Nephron (organoid): ENCODE measurements around the gene VTI1A.

Experiments
- H3K27ac Mint-ChIP-seq, 3 experiments: 2 replicates each; pipeline ENCODE4 v1.8.0; 2020; ENCODE audit warnings: mixed read lengths in 3 of 3, mild to moderate bottlenecking in 2 of 3, moderate library complexity in 1 of 3
- H3K27me3 Mint-ChIP-seq: 2 replicates; pipeline ENCODE4 v1.8.0; 2021; ENCODE audit warnings: low read depth, mild to moderate bottlenecking, moderate library complexity, mixed read lengths
- H3K36me3 Mint-ChIP-seq: 2 replicates; pipeline ENCODE4 v1.8.0; 2020; ENCODE audit warnings: low read depth, mixed read lengths
- H3K4me1 Mint-ChIP-seq: 2 replicates; pipeline ENCODE4 v1.8.0; 2020; ENCODE audit warnings: mixed read lengths
- H3K4me3 Mint-ChIP-seq, 3 experiments: 2 replicates each; pipeline ENCODE4 v1.8.0; 2020; ENCODE audit warnings: mild to moderate bottlenecking in 3 of 3, mixed read lengths in 3 of 3, moderate library complexity in 2 of 3
- H3K9me3 Mint-ChIP-seq: 2 replicates; pipeline ENCODE4 v1.8.0; 2020; ENCODE audit warnings: mixed read lengths
- TF ChIP-seq, protein P1 (sequence below), 3 experiments: fragments of 200-600 bp; sonication (generic); IDR thresholded peaks; one replicate each; pipeline ENCODE4 v1.5.0; 2021; ENCODE audit warnings: antibody characterized with exemption in 3 of 3; ENCODE audit not compliant: unreplicated experiment in 3 of 3

Gene VTI1A

DNA sequence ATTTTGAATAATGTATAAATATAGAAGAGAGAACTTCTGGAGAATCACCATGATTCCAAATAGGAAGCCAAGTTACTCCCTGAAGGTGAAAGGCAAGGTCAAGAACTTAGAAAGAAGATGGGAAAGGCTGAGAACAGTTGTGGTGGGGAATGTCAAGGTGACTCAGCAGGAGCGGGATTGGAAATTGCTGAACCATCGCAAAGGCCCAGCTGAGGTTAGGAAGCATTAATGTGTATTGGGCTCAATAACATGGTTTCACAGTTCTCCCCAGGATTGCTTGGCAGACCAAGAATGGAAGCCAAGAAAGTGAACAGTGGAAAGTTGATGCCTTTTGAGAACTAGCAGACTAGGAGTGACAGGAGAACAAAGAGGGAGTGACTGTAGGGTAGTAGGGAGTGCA is 133.3 kb downstream of the VTI1A start:
- no peaks in the 10 kb centered on the region for H3K9me3 Mint-ChIP-seq
- no peaks in the 10 kb centered on the region for H3K4me1 Mint-ChIP-seq
- no peak overlapping the region for H3K27ac Mint-ChIP-seq
- TF ChIP-seq, protein P1, sequence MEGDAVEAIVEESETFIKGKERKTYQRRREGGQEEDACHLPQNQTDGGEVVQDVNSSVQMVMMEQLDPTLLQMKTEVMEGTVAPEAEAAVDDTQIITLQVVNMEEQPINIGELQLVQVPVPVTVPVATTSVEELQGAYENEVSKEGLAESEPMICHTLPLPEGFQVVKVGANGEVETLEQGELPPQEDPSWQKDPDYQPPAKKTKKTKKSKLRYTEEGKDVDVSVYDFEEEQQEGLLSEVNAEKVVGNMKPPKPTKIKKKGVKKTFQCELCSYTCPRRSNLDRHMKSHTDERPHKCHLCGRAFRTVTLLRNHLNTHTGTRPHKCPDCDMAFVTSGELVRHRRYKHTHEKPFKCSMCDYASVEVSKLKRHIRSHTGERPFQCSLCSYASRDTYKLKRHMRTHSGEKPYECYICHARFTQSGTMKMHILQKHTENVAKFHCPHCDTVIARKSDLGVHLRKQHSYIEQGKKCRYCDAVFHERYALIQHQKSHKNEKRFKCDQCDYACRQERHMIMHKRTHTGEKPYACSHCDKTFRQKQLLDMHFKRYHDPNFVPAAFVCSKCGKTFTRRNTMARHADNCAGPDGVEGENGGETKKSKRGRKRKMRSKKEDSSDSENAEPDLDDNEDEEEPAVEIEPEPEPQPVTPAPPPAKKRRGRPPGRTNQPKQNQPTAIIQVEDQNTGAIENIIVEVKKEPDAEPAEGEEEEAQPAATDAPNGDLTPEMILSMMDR (IDR thresholded peaks at IDR 0.05; ENCODE audit: unreplicated experiment in 3 of 3) = no peak
- H3K27me3 Mint-ChIP-seq = no peaks in the 10 kb centered on the region
- H3K4me3 Mint-ChIP-seq = no peak overlapping the region
- H3K36me3 Mint-ChIP-seq = peaks cover 6% of the 10 kb centered on the region

DNA sequence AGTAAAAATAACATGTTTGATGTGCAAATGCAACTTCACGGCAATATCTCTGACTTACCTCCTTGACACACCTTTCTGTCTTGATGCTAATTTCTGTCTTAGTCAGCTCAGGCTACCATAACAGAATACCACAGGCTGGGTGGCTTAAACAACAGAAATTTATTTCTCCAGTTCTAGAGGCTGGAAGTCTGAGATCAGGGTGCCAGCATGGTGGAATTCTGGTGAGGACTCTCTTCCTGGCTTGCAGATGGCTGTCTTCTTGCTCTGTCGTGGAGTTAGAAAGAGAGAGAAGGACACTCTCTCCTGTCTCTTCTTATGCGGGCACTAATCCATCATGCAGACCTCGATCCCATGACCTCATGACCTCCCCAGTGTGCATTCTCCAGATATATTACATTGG is 134.9 kb downstream of the VTI1A start:
- Mint-ChIP-seq H3K9me3 (no peaks in the 10 kb centered on the region), H3K27me3 (no peaks in the 10 kb centered on the region), H3K4me3 (no peak overlapping the region), H3K36me3 (peaks cover 6% of the 10 kb centered on the region), H3K4me1 (no peaks in the 10 kb centered on the region), H3K27ac (no peak overlapping the region)
- TF ChIP-seq, protein P1 (IDR thresholded peaks at IDR 0.05; ENCODE audit: unreplicated experiment in 3 of 3) = no peak

DNA sequence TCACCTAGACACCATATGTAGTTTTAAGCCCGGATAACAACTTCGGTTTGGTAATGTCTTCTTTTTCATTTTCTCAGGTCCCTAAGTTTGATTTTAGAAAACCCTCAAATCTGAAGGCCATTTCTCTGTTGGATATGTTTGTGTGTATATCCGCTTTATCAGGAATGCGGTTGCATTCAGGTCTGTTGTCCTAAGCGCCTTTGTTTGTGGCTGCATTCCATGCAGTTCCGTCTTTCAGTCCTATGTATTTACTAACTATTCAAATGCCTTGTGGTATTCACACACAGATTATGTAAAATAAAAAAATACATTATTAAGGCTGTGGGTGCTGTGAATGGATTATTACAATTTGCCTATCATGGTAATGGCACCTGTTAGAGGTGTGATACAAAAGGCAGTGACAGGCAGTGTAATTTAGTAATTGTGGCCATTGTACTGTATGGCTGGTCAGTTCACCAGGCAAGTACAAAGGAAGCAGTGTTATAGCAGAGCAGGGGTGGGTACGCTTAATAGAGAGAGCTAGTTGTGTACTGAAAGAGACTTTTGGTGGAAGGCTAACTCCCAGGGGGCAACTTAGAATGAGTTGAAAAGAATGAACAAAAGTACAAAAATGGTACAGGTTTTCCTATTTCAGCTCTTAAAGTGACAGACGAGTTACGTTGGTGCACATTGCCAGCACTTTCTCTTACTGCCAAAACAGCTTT is 136.4 kb downstream of the VTI1A start:
- TF ChIP-seq, protein P1 (IDR thresholded peaks at IDR 0.05; ENCODE audit: unreplicated experiment in 3 of 3) = no peak
- H3K4me1 Mint-ChIP-seq = peaks cover 10% of the 10 kb centered on the region
- no peak overlapping the region for H3K4me3 Mint-ChIP-seq
- H3K36me3 Mint-ChIP-seq = peaks cover 6% of the 10 kb centered on the region
- H3K27me3 Mint-ChIP-seq = no peaks in the 10 kb centered on the region
- no peak overlapping the region for H3K27ac Mint-ChIP-seq
- no peaks in the 10 kb centered on the region for H3K9me3 Mint-ChIP-seq

DNA sequence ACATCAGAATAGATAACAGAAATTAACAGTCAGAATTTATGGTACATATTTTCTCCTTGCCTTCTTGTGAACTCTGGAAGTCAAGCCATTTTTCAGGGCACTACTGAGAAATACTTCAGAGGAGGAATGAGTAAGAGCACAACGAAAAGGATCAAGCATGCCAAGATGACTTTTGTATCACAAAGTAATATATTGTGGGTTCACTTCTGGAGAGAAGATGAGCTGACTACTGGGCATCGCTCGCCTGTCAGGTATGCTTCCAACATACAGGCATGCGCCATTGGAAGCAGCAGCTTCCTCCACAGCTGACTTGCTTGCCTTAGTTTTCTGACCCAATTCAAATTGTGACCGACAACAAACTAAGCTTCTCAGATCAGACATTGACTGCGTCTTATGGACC is 137.3 kb downstream of the VTI1A start:
- no peak overlapping the region for H3K27ac Mint-ChIP-seq
- no peaks in the 10 kb centered on the region for H3K27me3 Mint-ChIP-seq
- H3K4me3 Mint-ChIP-seq = no peak overlapping the region
- peaks cover 6% of the 10 kb centered on the region for H3K36me3 Mint-ChIP-seq
- no peaks in the 10 kb centered on the region for H3K9me3 Mint-ChIP-seq
- TF ChIP-seq, protein P1 (IDR thresholded peaks at IDR 0.05; ENCODE audit: unreplicated experiment in 3 of 3) = no peak
- peaks cover 10% of the 10 kb centered on the region for H3K4me1 Mint-ChIP-seq

DNA sequence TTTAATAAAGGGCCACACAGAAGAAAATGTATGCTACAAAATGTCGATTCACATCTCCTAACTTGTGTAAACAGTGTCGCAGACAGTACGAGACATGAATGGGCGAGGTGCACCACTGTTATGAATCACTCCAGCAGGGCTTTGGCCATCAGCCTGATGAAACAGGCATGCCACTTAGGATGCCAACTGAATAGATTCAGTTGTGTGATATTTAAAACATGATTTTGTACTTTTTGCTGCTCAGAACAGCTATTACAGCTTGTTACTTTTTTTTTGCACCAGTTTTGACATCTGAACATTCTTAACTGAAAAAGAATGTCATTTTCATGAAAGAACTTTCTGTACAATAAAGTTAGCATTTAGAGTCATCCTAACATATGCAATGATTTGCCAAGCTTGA is 138.1 kb downstream of the VTI1A start:
- TF ChIP-seq, protein P1 (IDR thresholded peaks at IDR 0.05; ENCODE audit: unreplicated experiment in 3 of 3) = no peak
- Mint-ChIP-seq H3K36me3 (peaks cover 5% of the 10 kb centered on the region), H3K4me3 (no peak overlapping the region), H3K27me3 (no peaks in the 10 kb centered on the region), H3K9me3 (no peaks in the 10 kb centered on the region), H3K4me1 (peaks cover 10% of the 10 kb centered on the region), H3K27ac (no peak overlapping the region)

DNA sequence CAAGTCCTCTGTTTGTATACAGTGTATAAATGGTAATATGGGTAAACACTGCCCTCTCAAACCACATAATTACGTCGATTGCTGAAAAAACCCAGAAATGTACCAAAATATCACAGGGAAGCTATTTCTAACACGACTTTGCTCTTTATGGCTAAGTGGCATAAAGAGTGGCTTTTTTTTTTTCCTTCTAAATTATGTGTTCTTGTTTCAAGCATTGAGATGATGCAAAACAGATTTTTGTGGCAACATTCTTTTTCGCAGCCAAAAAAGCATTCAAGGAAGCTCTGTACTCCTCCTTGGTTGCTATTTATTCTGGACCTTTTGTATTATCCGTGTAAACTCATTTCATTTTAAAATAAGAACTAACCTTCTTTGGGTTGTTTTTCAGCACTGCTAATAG is 138.9 kb downstream of the VTI1A start:
- H3K9me3 Mint-ChIP-seq = no peaks in the 10 kb centered on the region
- no peak overlapping the region for H3K27ac Mint-ChIP-seq
- H3K4me1 Mint-ChIP-seq = peaks cover 10% of the 10 kb centered on the region
- H3K27me3 Mint-ChIP-seq = no peaks in the 10 kb centered on the region
- no peak overlapping the region for H3K4me3 Mint-ChIP-seq
- TF ChIP-seq, protein P1 (IDR thresholded peaks at IDR 0.05; ENCODE audit: unreplicated experiment in 3 of 3) = no peak
- H3K36me3 Mint-ChIP-seq = no peaks in the 10 kb centered on the region
